Neural progenitor cell (in vitro differentiated cells): ENCODE data around the gene BARX1. TPM values are rescaled to one million over a fixed set of nuclear protein-coding genes. Genes with fewer than 3 reads are reported as not detected.

Source experiments
- DNase-seq: peaks from one replicate; pipeline ENCODE4 v3.0.0-alpha.2; 2016; ENCODE audit warnings: low spot score
- H2AFZ ChIP-seq: fragments of 200-600 bp; sonication (generic); replicated peaks from 2 replicates; pipeline ENCODE4 v1.6.1; 2016; ENCODE audit warnings: antibody characterized with exemption
- H3F3A ChIP-seq: fragments of 200-600 bp; sonication (generic); 2 replicates; pipeline ENCODE4 v1.6.1; 2016; ENCODE audit warnings: antibody characterized with exemption, low read depth
- H3K27ac ChIP-seq: fragments of 200-600 bp; sonication (generic); 2 replicates; pipeline ENCODE4 v1.5.1; 2016; ENCODE audit warnings: mild to moderate bottlenecking
- H3K27me3 ChIP-seq: fragments of 200-600 bp; sonication (generic); 2 replicates; pipeline ENCODE4 v1.6.1; 2016; ENCODE audit warnings: mild to moderate bottlenecking, moderate library complexity
- H3K36me3 ChIP-seq: fragments of 200-600 bp; sonication (generic); 2 replicates; pipeline ENCODE4 v1.5.1; 2016
- H3K4me1 ChIP-seq: fragments of 200-600 bp; sonication (generic); 2 replicates; pipeline ENCODE4 v1.6.1; 2016; ENCODE audit warnings: mixed run types
- H3K4me2 ChIP-seq: fragments of 200-600 bp; sonication (generic); 2 replicates; pipeline ENCODE4 v1.6.1; 2016
- H3K4me3 ChIP-seq: fragments of 200-600 bp; sonication (generic); 2 replicates; pipeline ENCODE4 v1.5.1; 2016
- H3K79me2 ChIP-seq: fragments of 200-600 bp; sonication (generic); 2 replicates; pipeline ENCODE4 v1.6.1; 2016; ENCODE audit warnings: low read depth
- H3K9ac ChIP-seq: fragments of 200-600 bp; sonication (generic); 2 replicates; pipeline ENCODE4 v1.6.1; 2016
- H3K9me3 ChIP-seq: fragments of 200-600 bp; sonication (generic); 2 replicates; pipeline ENCODE4 v1.5.1; 2016; ENCODE audit warnings: low read depth
- H4K20me1 ChIP-seq: fragments of 200-600 bp; sonication (generic); 2 replicates; pipeline ENCODE4 v1.6.1; 2016; ENCODE audit warnings: low read depth
- H3K27ac Mint-ChIP-seq: 3 replicates; pipeline ENCODE4 v1.8.0; 2021; ENCODE audit warnings: mixed read lengths
- H3K27me3 Mint-ChIP-seq: 2 replicates; pipeline ENCODE4 v1.8.0; 2022; ENCODE audit warnings: low read depth, mild to moderate bottlenecking, inconsistent platforms, moderate library complexity, mixed read lengths; ENCODE audit not compliant: insufficient read depth
- H3K36me3 Mint-ChIP-seq: 3 replicates; pipeline ENCODE4 v1.8.0; 2021; ENCODE audit warnings: mixed read lengths
- H3K4me1 Mint-ChIP-seq: 3 replicates; pipeline ENCODE4 v1.8.0; 2021; ENCODE audit warnings: mixed read lengths
- H3K4me3 Mint-ChIP-seq: 3 replicates; pipeline ENCODE4 v1.8.0; 2021; ENCODE audit warnings: mild to moderate bottlenecking, moderate library complexity, mixed read lengths
- H3K9me3 Mint-ChIP-seq: 3 replicates; pipeline ENCODE4 v1.8.0; 2020; ENCODE audit warnings: mixed read lengths
- EZH2 ChIP-seq: fragments of 200-600 bp; sonication (generic); IDR thresholded peaks from 2 replicates; pipeline ENCODE4 v1.6.1; 2017; ENCODE audit warnings: antibody characterized with exemption, mild to moderate bottlenecking, moderate library complexity
- EZH2phosphoT487 ChIP-seq: fragments of 200-600 bp; sonication (generic); IDR thresholded peaks from 2 replicates; pipeline ENCODE4 v1.6.1; 2017; ENCODE audit warnings: antibody characterized with exemption
- total RNA-seq: library from RNA; depleted of rRNA; stranded (reverse); fragments of >200 nt; gene quantifications from 2 replicates; pipeline ENCODE4 v1.2.3, GENCODE V29; 2015; ENCODE audit warnings: low replicate concordance
- TF ChIP-seq, protein P1 (sequence below): fragments of 200-600 bp; sonication (generic); IDR thresholded peaks from 2 replicates; pipeline ENCODE4 v1.5.1; 2017; ENCODE audit warnings: antibody characterized with exemption, mild to moderate bottlenecking

Gene BARX1
- total RNA-seq, 1 donor from 2014 or later: 0.17 TPM

DNA sequence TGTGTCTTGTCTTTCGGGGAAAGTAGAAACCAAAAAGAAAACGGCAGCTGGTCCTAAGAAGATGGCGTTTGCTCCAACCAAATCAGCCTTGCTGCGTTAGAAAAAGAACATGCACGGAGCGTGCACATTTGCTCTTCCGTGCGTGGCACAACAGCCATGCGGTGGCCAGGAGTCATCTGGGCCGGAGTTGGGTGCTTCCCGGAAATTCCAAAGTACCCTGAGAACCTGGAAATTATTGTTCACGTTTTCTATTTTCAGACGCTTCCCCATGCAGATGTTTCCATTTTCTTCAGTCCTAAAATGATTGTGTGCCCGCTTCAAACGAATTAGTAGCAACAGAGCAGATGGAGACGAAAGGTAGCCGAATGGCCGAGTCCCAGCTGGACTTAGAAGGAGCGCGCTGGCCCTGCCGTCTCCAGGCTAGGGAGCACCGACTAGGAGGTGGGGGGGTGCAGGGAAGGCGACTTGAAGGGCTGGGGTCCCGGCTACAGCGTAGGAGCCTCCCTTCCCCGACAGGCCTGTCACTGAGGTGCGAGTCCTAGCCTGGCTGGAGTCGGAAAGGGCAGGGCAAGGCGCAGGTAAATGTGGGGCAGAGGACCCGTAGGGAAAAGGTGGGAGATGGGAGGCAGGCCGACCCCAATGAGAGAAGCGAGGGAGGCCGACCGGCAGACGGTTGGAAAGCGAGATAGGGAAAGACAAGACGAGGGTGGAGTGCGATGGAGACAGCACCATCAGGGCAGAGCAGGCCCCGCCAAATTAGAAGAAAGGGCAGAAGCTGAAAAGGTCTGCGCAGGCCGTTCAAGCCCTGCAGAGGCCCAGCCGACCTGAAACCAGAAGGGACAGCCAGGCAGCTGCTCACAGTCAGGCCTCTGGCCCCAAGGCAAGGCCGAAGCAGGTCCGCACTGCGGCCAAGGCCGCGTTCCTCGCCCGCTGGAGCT is 1.4 kb downstream of the BARX1 start:
- Mint-ChIP-seq H3K4me1 (peaks cover 24% of the 10 kb centered on the region), H3K36me3 (no peaks in the 10 kb centered on the region), H3K27me3 (peaks cover 74% of the 10 kb centered on the region), H3K27ac (no peak overlapping the region), H3K9me3 (peaks cover 14% of the 10 kb centered on the region), H3K4me3 (peak overlapping the region; percentile 78)
- H3K79me2 ChIP-seq: no peaks in the 10 kb centered on the region
- peak overlapping the region; percentile 75 for H3K4me2 ChIP-seq
- TF ChIP-seq, protein P1, sequence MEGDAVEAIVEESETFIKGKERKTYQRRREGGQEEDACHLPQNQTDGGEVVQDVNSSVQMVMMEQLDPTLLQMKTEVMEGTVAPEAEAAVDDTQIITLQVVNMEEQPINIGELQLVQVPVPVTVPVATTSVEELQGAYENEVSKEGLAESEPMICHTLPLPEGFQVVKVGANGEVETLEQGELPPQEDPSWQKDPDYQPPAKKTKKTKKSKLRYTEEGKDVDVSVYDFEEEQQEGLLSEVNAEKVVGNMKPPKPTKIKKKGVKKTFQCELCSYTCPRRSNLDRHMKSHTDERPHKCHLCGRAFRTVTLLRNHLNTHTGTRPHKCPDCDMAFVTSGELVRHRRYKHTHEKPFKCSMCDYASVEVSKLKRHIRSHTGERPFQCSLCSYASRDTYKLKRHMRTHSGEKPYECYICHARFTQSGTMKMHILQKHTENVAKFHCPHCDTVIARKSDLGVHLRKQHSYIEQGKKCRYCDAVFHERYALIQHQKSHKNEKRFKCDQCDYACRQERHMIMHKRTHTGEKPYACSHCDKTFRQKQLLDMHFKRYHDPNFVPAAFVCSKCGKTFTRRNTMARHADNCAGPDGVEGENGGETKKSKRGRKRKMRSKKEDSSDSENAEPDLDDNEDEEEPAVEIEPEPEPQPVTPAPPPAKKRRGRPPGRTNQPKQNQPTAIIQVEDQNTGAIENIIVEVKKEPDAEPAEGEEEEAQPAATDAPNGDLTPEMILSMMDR: no peak
- peak; percentile 78 for TF ChIP-seq EZH2
- TF ChIP-seq EZH2phosphoT487: peak; percentile 16
- H2AFZ ChIP-seq: peak overlapping the region; percentile 60
- peaks cover 98% of the 10 kb centered on the region for H3K27me3 ChIP-seq
- H3K9ac ChIP-seq: no peak overlapping the region
- peaks cover 28% of the 10 kb centered on the region for H3F3A ChIP-seq
- no peak overlapping the region for H3K27ac ChIP-seq
- H3K4me3 ChIP-seq: peak overlapping the region; percentile 44
- H3K4me1 ChIP-seq: peaks cover 36% of the 10 kb centered on the region
- H4K20me1 ChIP-seq: peaks cover 90% of the 10 kb centered on the region
- H3K36me3 ChIP-seq: no peaks in the 10 kb centered on the region
- no peaks in the 10 kb centered on the region for H3K9me3 ChIP-seq
- DNase-seq: peak; percentile 49

DNA sequence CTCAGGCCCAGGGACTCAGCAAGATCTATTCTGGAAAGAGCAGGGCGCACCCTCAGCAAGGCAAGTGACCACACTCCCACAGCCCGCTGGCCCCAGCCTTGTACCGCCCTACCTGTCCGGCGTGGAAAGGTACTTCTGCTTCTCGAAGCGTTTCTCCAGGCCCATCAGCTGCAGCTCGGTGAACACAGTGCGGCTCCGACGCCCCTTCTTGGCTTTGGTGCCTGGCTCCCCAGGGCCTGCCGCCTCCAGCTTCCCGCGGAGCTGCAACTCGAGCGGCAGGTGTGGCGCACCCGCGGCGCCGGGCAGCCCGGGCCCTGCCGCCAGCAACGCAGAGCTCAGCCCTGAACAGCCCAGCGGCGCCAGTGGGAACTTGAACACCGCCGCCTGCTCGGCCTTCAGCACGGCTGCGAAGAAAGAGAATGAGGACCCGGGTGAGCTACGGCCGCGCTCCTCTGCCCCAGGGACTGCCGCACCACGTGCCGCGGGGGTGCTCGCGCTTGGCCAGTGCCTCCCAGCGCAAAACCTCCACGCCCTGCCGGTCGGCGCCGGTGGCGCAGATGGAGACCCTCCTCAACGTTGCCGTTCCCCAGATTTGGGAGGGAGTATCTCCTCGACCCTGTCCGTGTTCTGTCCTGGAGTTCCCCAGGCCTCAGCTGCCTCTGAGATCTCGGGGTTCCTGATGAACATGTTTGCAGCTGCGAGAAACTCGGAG is 2.2 kb downstream of the BARX1 start:
- no peaks in the 10 kb centered on the region for H3K9me3 ChIP-seq
- H3K4me3 ChIP-seq: no peak overlapping the region
- no peak overlapping the region for H2AFZ ChIP-seq
- no peak overlapping the region for H3K9ac ChIP-seq
- peaks cover 14% of the 10 kb centered on the region for H3K9me3 Mint-ChIP-seq
- TF ChIP-seq EZH2phosphoT487 (peak; percentile 65), EZH2 (peak; percentile 83)
- TF ChIP-seq, protein P1: peak; percentile 33
- H3K36me3 Mint-ChIP-seq: no peaks in the 10 kb centered on the region
- H3K27ac ChIP-seq: no peak overlapping the region
- peak; percentile 66 for DNase-seq
- H3K27me3 ChIP-seq: peaks cover 98% of the 10 kb centered on the region
- peaks cover 33% of the 10 kb centered on the region for H3K4me1 ChIP-seq
- H3K4me2 ChIP-seq: peak overlapping the region; percentile 9
- peaks cover 24% of the 10 kb centered on the region for H3K4me1 Mint-ChIP-seq
- H3K79me2 ChIP-seq: no peaks in the 10 kb centered on the region
- H3K27me3 Mint-ChIP-seq: peaks cover 76% of the 10 kb centered on the region
- H3K36me3 ChIP-seq: no peaks in the 10 kb centered on the region
- no peak overlapping the region for H3K27ac Mint-ChIP-seq
- peak overlapping the region; percentile 78 for H3K4me3 Mint-ChIP-seq
- peaks cover 30% of the 10 kb centered on the region for H3F3A ChIP-seq
- H4K20me1 ChIP-seq: peaks cover 89% of the 10 kb centered on the region

DNA sequence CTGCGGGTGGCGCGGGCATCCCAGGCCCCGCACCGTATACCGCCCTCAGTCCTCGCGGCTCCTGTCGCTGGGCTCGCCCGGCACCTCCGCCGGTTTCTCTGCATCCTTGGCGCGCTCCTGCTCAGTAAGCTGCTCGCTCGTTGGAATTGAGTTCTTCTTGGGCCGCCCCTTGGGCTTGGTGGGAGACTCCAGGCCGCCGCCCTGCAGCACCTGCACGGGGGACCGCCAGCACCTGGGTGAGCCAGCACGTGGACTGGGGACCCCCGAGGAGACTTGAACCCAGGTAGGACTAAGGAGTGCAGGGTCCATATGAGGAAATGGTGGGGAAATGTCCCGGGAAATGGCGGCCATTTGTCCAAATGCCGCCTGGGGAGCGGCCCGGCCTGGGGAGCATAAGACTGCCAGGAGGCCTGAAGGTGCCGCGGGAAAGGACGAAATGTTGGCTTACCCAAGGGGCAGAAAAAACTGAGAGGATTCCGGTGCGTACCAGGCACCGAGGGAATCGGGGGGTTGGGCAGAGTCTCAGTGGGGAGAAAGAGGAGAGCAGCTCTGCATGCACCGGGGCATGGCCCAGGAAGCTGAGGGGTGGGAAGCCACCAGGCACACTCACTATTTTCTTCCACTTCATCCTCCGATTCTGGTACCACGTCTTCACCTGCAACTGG is 2.9 kb downstream of the BARX1 start:
- no peak overlapping the region for H3K27ac Mint-ChIP-seq
- Histone ChIP-seq H3K9me3 (no peaks in the 10 kb centered on the region), H3K36me3 (no peaks in the 10 kb centered on the region), H3K4me1 (peaks cover 33% of the 10 kb centered on the region), H3K4me3 (no peak overlapping the region), H3K27ac (no peak overlapping the region), H2AFZ (no peak overlapping the region), H3K9ac (no peak overlapping the region), H3K79me2 (no peaks in the 10 kb centered on the region), H3K4me2 (peak overlapping the region; percentile 73), H3K27me3 (peaks cover 98% of the 10 kb centered on the region), H4K20me1 (peaks cover 89% of the 10 kb centered on the region), H3F3A (peaks cover 30% of the 10 kb centered on the region)
- TF ChIP-seq EZH2phosphoT487 (peak; percentile 74), EZH2 (peak; percentile 79)
- TF ChIP-seq, protein P1: no peak
- peak; percentile 37 for DNase-seq
- peaks cover 24% of the 10 kb centered on the region for H3K4me1 Mint-ChIP-seq
- no peaks in the 10 kb centered on the region for H3K36me3 Mint-ChIP-seq
- H3K4me3 Mint-ChIP-seq: peak overlapping the region; percentile 41
- H3K9me3 Mint-ChIP-seq: peaks cover 14% of the 10 kb centered on the region
- peaks cover 77% of the 10 kb centered on the region for H3K27me3 Mint-ChIP-seq
